Left forelimb (tissue), 1 donor: Measurements from ENCODE around the gene NLGN1.
"Not testable (repeated sequence)": the region's sequence is repeated elsewhere in the genome, so short reads cannot be mapped to it uniquely, and the experiment has no call there.

Experiments
- DNase-seq: peaks from one replicate; pipeline ENCODE4 v3.0.0-alpha.2; 2018; ENCODE audit warnings: low spot score

NLGN1 gene

DNA sequence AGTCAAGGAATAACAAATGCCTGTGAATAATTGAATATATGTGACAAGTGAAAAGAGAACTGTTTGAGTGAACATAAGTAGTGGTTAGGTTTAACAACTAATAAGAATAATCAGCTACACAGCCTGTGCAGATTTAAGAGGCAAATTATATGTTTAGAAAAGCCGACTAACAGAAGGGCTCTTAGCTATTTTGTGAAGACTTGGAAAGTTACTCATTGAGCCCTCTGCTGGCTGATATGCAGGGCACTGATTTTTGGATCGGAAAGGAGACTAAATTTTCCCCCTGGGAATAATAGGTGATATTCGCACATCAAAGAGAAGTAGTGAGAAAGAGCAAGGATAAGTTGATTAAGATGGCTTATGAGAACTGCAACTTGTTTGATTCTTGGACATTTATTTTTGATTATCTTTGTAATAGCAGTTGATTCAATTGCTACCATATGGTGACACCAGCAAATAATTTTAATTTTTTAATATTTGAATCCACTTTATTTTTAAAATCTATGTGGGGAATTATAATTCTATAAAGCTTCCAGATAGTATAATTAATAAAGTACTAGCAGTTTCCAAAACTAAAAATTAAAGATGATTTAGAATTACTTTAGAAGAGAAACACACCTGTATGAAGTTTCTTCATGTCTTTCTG lies 156.2 kb downstream of the NLGN1 start:
- no peak for DNase-seq

DNA sequence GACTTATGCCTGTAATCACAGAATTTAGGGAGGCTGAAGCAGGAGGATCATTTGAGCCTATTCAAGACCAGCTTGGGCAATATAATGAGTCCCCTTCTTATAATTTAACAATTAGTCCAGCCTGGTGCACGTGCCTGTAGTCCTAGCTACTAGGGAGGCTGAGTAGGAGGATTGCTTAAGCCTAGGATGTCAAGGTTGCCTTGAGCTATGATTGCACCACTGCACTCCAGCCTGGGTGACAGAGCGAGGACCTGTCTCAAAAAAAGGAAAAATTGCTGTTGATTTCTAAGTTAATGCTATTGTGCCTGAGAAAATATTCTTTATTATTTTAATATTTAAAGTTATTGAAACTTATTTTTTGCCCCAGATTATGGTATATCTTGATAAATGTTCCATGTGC lies 159.0 kb downstream of the NLGN1 start:
- no peak for DNase-seq

DNA sequence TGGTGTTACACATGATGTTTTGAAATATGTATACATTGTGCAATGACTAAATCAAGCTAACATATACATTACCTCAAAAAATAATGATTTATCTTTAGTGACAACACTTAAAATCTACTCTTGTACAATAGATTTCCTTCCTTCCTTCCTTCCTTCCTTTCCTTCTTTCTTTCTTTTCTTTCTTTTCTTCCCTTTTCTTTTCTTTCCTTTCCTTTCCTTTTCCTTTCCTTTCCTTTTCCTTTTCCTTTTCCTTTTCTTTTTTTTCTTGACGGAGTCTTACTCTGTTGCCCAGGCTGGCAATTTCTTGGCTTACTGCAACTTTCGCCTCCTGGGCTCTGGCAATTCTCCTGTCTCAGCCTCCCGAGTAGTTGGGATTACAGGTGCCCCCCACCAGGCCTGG lies 170.5 kb downstream of the NLGN1 start:
- no peak for DNase-seq

DNA sequence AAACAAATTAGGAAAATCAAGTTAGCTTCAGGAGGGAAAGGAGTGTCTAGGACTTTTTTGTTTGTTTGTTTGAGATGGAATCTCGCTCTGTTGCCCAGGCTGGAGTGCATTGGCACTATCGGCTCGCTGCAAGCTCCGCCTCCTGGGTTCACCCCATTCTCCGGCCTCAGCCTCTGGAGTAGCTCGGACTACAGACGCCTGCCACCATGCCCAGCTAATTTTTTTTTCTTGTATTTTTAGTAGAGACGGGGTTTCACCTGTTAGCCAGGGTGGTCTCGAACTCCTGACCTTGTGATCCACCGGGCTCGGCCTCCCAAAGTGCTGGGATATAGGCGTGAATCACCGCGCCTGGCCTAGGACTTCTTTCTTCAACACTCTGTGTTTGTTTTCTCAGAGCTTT lies 171.1 kb downstream of the NLGN1 start:
- no peak for DNase-seq

DNA sequence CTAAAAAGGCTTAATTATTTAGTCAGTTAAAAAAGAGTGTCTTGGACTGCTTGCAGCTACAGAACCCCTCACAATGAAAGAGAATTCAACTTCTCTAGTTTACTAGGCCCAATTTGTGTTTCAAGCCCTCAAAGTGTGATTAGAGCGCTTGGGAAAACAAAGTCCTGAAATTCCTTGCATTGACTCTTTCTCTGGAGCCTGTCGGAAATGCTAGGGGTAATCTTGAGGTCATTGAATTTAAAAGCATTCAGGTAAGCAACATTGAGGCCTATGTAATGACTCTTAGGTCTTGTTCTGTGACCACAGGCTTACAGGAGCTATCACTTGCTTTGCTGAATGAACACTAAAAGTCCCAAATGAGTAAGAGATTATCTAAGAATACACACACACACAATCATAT lies 186.0 kb downstream of the NLGN1 start:
- no peak for DNase-seq

DNA sequence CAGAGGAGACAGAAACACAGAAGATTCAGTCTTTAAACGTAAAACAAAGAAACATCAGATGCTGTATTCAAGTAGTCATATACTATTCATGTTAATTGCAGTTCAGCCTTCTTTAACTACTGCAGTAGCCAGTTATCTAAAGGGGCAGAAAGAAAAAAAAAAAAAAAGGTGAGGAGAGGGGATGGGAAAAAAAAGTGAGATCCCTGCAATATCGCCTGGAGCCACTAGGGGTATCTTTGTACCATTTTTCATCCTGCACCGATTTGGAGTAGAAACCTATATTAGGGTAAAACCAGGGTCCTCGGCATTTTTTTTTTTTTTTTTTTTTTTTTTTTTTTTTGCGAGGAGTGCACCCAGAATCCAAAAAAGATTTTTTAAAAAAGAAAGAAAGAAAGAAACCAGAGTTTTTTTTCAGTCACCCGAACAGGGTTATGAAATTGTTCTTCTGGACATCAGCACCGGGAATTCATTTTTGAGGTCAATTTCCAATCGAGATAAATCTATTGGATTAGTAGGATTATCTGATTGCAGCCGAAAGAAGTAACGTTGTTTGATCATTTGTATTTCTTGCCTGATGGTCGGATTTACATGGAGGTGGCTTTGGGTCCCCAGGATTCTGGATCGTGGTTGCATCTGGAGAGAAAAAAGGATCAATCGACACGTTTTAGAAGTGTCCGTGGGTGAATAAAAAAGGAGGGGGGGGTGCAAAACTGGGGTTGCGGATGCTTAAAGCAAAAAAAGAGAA lies 186.7 kb downstream of the NLGN1 start:
- DNase-seq = no peak

DNA sequence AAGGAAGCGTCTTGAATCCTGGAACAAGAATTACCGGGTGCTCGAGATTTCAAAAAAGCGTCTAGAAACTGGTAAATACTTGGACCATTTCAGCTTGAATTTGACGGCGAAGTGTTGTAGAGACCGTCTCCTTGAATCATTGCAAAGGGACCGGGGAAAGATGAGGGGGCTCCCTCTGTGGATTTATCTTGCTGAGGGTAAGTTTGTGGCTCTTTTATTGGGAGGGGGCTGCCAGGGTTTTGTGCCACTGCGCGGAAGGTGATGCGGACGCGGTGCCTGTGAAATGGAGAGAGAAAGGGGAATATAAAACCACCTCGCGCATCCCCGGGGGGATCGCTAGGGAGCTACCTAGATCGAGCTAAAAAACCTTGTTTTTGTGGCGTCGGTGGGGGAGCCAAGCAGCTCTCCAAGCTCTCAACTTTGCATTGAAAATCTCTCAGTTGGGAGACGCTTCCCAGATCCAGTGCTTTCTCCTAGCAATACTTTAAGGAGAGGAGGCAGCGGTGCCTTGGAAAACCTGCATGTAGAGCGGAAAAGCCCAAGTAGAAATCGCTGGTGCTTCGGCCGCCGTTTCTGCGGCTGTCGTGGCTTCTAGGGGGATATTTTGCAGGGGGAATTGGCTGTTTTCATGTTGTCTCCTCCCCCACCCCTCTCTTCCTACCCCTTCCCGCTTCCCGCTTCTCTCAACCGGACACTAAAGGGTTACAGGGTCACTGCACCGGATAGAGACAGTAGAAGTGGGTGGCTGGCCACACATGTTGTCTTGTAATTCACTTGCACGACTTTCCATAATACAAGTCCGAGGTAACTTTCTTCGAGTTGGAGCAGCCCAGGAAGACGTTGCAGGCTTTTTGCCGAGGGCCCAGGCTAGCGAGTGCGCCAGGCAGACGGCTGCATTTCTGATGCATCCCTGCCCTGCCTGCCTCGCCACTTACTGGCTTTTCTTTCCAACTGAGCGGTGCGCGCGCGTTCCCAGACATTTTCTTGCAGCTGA lies 187.6 kb downstream of the NLGN1 start:
- DNase-seq = peak; percentile 75

DNA sequence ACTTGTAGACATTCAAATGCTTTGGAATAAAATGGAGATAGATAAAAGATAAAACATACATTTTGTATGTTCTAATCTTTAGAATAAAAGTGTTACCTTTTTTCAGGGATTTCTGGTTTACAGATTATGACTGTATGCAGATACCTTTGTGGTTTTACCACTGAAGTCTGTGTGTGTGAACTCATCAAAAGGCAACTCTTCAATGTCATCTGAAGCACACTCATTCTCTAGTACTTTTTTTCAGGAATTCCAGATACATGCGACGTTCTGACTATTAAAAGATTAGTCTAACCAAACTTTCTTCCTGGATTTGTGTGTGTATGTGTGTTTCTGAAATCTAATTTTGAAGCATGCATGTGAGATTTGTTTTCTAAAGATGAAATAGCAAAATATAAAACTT lies 188.6 kb downstream of the NLGN1 start:
- DNase-seq = no peak

DNA sequence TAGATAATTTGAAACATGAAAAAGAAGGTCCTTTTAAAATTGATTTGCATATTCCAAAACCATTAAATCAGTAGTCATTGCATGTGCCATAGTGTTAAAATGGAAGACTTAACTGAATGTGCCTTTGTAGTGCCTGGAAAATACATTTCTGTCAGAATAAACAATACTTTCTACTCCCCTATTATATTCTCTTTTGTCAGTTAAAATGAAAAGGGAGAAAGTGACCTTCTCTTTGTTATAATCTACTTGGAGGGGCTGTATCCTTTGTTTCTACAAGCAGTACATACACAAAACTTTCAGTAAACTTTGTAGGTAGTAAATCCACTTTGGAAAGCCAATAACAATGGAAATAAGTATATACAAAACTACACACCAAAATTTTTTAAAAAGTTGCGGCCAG lies 189.5 kb downstream of the NLGN1 start:
- DNase-seq = no peak

DNA sequence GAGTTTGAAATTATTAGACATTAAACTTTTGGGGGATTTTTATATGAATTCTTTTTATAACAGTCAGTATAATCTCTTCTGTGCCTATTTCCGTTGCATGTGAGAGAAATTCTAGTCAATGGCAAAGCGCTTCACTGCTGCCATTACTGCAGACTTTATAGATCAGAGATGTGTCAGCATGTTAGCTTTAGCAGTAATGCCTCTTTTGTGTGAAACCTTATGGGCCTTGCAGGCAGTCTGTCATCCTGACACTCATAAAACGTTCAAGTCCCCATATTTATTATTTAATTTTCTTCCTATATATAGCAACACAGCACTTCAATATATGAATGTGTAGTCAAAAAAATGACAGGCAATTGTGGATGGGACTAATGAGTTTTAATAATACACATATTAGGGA lies 191.0 kb downstream of the NLGN1 start:
- DNase-seq = no peak

DNA sequence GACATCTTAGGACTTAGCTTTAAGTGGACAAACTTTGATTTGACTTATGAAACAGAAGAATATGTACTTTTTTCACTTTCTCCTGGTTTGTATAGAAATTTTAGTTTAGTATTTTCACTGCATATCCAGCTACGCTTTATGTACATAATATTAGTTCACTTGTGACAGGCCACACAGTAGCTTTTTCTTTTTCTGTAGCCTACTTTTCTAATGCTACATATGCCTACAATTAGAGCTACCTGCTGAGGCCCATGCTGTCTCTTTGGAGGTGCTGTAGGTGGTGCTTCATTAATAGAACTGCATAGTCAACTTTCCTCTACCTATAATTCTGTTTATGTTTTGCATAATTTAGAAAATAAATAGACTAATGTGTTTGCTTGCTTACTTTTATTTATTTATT lies 191.6 kb downstream of the NLGN1 start:
- DNase-seq = no peak

DNA sequence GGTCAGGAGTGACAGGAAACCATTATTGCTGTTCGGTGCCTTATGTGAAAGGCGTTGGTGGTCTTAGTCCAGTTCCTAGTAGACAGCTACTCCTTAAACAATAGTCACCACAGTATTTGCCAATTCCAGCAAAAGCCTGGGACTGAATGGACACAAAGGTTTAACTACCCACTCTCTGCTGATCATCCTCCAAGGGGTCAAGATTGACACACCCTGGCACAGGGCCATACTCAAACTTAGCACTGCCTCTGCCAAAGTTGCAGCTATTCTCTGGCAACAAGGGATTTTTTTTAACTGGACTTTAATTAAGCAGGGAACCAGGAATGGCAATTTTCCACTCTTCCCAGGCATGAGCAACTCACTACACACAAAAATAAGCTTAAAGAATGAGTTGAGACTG lies 193.9 kb downstream of the NLGN1 start:
- DNase-seq = no peak

DNA sequence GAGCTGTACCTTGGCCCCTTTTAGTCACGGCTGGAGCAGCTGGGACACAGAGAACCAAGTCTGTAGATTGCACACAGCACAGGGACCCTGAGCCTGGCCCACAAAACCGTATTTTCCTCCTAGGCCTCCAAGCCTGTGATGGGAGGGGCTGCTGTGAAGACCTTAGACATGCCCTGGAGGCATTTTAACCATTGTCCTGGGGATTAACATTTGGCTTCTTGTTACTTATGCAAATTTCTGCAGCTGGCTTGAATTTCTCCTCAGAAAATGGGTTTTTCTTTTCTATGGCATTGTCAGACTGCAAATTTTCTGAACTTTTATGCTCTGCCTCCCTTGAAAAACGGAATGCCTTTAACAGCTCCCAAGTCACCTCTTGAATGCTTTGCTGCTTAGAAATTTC lies 197.3 kb downstream of the NLGN1 start:
- DNase-seq = not testable (repeated sequence)

DNA sequence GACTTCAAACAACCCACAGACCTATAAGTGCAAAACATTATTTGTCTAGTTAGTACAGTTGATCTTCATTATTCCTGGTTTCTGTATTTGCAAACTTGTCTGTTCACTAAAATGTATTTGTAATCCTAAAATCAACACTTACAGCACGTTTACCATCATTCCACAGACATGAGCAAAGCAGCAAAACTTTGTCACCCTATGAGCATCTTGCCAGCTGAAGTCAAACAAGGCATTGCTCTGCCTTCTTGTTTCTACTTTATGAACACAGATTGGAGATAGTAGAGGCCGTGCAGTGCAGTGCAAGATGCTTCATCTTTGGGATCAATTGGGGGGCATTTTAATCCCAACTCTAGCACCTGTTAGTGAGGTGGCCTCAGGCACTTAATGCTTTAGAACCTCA lies 202.1 kb downstream of the NLGN1 start:
- DNase-seq = no peak

DNA sequence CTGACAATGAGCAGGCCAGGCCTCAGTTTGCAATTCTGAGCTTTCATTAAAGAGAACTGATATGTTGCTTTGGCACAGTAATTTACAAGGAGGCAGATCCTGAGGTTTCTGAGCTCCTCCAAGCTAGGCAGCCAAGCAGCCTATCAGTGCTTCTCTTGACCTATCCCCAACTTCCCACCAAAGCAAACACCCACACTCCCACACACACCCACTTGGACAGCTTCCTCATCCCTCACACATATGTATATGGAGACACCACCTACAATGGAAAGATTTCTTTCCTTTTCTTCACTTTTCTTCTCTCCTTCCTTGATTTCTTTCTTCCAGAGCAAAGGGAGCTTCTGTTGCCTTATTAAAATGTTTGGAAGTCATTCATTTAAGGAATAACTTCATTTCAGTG lies 217.0 kb downstream of the NLGN1 start:
- no peak for DNase-seq

DNA sequence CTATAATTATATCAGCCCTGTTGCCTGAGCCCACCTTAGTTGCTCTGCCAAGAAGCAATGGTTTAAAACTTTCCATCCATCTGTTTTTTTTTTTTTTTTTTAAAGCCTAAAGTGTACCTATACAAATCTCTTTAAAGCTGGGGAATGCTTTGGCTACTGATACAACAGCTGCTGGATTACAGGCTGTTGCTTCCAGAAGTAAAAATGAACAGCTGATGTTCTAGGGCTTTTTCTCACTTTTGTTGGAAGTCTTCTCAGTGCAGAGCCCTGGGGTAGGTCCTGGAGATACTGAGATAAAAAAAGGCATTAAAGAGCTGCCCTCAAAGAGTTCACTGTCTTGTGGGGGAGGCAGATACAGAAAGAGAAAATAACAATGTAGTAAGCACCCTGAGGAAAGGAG lies 218.1 kb downstream of the NLGN1 start:
- no peak for DNase-seq

DNA sequence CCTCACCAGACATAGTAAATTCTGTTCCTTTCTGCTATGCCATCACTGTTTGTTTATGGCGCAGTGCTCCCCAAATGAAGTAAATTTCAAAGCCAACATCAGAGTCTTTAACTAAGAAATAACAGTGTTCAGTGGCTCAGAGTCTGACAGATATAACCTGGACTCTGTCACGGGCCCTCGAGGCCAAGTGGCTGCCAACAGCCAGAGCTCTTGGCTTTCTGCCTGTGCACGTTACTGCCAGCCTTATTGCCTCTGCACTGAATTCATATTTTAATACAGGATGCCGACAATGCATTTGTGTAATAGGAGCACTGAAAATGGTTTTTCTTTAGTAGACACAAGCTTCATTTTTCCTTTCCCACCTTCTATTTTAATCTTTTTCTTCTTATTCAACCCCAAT lies 219.9 kb downstream of the NLGN1 start:
- DNase-seq = peak; percentile 57

DNA sequence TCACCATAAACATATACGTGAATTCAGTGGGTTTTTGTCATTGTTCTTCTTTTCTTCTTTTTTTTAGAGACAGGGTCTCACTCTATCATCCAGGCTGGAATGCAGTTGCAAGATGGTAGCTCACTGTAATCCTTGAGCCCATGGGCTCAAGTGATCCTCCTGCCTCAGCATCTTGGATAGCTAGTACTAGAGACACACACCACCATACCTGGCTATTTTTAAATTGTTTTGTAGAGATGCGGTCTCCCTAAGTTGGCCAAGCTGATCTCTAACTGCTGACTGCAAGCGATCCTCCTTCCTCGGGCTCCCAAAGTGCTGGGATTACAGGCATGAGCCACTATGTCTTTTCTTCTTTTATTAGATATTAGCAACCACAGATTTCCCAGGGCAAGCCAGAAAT lies 220.6 kb downstream of the NLGN1 start:
- no peak for DNase-seq

DNA sequence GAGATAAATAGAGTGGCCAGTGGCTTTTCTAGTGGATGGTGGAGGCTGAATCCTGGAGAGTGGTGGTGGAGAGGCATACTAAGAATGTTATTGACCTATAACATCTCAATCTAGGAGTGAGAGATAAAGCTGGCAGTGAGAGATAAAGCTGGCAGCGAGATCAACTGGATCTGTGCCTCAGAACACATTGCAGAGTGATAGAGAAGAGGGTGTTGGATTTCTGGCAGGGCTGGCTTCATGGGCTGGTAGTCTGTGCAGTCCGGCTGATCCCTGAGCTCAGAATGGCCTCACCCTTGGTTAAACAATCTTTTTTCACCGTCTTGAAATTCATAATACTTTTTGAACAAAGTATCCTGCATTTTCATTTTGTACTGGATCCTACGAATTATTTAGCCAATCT lies 221.2 kb downstream of the NLGN1 start:
- DNase-seq = no peak

DNA sequence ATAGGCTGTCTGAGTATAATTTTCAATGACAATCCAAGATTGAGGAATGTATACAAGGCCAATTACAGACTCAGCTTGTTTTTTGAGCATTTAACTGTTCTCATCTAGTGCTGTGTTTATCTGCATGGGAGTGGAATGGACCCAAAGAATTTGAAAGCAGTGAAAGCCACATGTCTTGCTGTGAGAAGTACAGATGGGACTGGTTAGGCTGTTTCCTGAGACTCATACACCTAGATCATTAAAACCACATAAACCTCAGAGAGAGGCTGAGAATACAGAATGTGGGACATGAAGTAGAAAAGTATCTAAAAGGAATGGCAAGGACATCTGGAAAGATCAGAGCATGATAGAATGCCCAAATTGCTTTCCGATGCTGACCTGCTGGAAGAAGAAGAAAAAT lies 224.6 kb downstream of the NLGN1 start:
- DNase-seq = no peak

DNA sequence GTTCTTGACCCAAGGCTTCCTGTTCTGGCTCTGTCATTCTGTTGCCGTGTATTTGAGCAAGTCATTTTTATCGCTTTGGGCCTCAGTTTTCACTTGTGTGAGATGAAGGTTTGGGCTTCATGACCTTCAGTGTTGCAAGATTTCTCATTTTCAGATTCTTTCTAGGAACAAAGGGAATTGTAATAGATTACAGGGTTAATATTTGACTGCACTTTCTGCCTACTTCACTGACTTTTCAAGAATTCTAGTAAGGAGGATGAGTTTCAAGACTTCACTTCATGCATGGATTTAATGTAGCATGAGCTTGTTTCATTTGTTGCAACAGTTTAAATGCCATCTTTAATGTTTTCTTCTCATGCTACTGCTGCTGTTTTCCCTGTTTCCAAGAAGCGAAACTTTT lies 226.5 kb downstream of the NLGN1 start:
- DNase-seq = no peak

DNA sequence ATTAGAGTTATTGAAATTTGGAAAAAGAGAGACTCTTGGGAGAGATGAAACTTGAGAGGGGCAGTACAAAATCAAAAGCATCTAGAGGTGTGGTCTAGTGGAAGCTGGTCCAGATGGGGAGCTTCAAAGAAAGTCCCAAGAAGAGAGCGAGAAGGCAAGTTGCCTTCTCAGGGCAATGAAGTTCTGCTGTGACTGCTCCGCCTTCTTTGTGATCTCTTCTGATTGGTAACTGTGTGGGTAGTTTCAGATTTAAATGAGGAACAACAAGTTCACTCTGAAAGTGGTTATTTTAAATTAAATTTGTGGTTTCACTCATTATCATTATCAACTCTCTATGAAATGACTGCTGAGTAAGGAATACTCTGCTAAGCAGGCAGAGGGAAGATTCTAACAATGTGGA lies 233.3 kb downstream of the NLGN1 start:
- DNase-seq = no peak

DNA sequence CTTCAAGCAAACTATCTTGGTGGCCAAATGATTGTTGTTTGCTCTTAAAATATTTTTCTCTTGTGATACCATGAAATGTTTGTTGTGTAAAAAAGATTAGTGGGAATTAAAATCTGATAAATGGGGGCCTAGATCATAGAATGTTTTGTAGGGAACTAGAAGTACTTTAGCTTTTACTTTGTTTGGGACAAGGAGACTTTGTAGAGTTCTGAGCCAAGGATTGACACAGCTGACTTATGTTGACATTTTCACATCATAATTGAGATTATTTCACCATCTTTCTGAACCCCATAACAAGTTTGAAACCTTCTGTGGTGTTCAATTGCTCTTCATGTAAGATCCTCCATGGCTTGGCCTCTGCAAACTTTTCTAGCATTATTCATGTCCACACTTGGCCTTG lies 235.4 kb downstream of the NLGN1 start:
- no peak for DNase-seq
